NCI-H82 treated with DMSO at 0.1 percent for 48 hours (cell line): Measurements from ENCODE around the gene ATP2A2.

Experiments used
- DNase-seq: peaks from one replicate; lab custom pipeline; 2025; ENCODE audit not compliant: unreplicated experiment; lab: John Stamatoyannopoulos, UW

ATP2A2 gene

DNA sequence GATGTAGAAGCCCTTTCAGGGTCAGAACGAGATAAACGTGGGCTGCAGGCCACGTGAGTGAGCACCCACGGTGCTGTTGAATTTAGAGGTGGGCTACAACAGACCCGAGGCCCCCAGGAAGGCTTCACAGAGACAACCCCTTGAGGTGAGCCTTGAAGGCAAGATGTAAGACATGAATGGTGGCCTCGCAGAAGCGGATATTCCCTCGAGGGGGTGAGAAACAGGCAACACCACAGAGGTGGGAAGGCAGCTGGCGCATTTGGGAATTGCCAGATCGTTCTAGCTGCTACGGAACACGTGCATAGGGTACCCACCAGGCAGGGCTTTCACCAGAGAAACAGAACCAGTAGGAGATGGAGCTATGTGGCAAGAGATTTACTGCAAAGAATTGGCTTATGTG is 22.6 kb upstream of the ATP2A2 start:
- no peak for DNase-seq

DNA sequence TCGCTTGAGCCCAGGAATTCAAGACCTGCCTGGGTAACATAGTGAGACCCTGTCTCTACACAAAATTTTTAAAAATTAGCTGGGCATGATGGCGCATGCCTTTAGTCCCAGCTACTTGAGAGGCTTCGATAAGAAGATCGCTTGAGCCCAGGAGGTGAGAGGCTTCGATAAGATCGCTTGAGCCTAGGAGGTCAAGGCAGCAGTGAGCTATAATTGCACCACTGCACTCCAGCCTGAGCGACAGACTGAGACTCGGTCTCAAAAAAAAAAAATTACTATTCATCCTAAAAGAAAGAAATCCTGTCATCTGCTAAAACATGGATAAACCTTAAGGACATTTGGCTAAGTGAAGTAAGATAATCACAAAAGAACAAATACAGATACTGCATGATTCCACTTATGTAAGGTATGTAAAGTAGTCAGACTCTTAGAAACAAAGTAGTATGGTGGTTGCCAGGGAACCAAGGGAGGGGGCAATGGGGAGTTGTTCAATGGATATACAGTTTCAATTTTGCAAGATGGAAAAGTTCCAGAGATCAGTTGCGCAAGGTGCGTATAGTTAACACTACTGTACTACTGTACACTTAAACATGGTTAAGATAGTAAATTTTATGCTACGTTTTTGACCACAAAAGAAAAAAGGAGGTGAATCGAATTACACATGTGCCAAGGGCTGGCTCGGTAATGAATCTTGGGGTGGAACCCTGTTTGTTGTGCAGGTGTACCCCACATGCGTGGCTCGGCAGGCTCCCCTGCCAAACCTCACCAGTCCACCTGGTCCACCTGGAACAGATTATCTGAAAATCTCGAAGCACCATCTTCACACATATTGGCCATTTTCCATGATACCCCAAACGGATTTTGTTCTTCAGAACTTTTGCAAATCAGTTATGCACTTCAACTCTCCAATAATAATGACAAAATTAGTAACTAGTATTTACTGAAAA is 18.3 kb upstream of the ATP2A2 start:
- DNase-seq = no peak

- peak; percentile 93 for DNase-seq
These were observed 14.6 kb upstream of the ATP2A2 start for GRCh38 chr12:110266381-110266960.

GRCh38 chr12:110266980-110267620 is 13.9 kb upstream of the ATP2A2 start:
- peak; percentile 62 for DNase-seq

DNA sequence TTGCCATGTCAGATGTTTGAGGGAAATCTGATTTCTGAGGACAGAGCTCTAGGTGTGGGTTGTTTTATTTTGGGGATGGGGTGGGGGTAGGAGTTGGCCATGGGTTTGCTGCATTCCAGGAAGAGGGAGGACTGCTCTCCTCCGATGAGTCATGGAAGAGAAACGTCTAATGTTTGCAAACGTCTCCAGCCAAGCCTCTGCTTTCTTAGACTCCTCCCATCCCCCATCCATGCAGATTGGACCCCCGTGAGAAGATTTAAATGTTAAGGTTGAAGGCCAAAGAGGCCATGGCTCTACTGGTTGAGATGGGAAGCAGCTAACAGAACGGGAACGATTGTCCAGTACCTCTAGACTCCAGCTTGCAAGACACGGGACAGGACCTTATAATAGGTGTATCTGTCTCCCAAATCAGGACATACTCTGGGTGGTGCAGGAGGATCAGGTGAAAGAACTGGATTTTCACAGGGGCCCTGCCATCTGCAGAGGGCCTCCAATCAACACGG is 11.4 kb upstream of the ATP2A2 start:
- DNase-seq = no peak

DNA sequence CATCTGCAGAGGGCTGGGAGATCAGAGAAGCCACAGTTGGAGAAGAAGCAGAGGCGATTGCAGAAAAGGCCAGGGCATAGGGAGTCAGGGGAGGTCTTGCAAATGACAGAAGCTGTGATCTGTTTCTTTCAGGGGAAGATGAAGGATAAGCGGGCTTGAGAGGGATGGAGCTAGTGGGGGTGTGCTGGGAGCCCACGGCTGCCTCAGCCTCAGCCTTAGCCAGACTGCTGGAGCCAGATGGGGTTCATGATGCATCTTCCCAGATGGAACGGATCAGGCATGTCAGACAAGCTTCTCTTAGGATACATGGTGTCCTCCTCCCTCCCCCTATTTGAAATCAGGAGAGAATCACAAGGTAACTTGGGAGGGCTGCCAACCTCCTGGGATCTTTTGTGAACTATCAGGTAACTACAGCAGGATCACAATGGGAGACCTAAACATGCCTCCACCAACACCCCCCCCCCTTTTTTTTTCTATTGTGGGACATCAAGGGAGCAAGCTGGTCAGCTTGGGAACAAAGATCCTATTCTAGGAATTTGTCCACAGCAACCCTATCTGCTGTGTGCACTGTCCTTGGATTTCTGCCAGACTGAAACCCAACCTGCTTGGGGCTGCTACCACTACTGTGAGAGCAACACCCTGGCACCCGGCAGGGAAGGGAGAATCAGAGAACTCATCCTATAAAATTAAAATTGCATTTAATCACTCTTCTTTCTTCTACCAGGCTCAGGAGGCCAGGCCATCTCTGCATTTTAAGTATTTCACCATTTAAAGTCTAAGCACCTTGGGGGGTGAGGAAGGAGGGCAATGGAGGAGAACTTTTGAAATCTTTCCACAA is 10.7 kb upstream of the ATP2A2 start:
- peak; percentile 88 for DNase-seq

GRCh38 chr12:110271015-110271414 is 10.0 kb upstream of the ATP2A2 start:
- DNase-seq = no peak

DNA sequence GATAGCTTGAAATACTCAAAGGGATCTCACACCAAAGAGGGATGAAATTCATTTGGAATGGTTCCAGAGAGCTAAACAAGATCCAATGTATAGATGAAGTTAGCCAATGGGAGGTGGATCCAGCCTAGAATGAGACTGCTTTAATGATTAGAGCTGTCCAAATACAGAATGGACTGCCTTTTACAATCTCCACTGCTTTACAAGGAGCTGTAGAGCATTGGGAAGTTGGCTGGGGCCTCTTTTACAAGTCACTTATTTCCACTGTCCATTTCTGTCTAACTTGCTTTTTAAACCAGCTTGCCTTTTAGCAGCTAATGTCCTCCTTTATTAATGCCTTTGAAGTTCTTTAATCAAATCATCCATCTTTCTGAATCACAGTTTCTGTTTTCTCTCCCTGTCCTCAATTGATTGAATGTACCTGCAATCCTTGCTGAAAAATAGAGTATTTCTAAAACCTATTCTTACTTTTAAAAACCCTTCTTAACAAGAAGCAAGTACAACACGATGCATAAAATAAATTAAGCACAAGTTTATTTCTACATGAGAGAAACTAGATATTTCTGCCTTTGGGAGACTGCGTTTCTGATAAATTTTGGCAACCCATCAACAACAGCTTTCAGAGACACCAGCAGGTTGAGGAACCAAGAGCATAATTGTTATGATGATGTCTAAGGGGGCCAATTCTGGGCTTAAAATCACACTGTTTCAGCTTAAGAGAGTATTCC is 3.4 kb upstream of the ATP2A2 start:
- no peak for DNase-seq

DNA sequence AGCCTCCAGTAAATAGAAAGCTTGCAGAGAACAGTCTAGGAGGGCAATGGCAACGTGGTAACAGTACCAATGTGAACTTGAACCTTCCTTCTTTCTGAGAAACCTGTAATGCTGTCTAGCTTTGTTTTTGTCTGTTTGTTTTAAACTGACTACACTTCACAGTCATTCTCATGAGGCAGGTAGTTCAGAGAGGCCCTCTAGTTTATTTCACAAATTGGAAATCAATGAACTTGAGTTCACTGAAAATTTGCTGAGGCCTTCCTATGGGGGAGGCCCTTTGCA is 2.9 kb upstream of the ATP2A2 start:
- DNase-seq = no peak

DNA sequence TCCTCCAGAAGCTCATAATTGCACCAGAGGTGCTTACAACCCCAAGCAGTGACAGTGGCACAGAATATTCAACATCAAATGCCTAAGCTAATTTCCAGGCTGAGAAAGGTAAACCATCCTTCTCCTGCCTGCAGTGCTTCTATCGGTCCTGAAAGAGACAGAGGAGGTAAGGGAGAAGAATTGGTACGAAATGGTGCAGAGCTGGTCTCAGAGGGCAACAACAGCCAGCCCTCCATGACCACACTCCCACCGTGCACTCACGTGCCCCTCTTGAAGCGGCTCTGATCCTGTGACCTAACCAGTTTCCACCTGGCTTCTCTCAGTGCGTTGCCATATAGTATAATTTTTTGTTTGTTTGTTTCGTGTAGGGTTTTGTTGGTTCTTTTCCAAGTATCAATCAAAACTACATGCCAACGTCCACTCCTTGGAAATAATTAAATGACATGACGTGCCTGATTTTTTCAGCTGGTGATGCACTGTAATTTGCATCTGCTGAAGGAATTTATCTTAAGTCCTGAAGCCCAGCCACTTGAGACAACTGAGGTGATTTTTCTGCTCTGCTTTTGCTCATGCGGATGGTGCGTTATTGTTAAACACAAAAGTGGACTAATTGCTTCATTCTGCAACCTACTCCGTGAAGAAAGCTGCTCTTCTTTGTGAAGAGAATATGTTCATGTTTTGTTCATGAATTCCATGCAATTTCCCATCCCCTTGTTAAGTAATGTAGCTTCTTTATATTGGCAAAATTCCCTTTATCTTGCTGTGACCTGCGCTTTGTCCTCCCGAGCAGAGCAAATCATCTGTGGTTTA is 1.3 kb upstream of the ATP2A2 start:
- no peak for DNase-seq

DNA sequence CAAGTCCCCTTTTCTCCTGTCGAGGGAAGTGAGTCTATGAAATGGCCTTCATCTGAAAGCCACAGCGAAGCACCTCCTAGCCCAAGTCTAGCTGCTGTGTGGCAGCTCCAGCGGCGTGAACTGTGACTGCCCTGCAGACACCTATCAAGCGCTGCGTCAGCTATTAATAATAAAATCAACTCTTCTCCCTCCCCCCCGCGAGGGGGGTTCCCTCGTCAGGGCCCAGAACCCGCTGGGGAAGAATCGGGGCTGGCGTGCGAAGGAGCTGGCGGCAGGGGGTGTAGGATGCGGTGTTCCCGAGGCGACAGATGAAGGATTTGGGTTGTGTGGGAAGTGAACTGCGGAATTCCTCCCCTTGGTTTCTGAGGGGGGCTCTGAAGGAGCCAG is 662 bp upstream of the ATP2A2 start:
- peak; percentile 69 for DNase-seq

DNA sequence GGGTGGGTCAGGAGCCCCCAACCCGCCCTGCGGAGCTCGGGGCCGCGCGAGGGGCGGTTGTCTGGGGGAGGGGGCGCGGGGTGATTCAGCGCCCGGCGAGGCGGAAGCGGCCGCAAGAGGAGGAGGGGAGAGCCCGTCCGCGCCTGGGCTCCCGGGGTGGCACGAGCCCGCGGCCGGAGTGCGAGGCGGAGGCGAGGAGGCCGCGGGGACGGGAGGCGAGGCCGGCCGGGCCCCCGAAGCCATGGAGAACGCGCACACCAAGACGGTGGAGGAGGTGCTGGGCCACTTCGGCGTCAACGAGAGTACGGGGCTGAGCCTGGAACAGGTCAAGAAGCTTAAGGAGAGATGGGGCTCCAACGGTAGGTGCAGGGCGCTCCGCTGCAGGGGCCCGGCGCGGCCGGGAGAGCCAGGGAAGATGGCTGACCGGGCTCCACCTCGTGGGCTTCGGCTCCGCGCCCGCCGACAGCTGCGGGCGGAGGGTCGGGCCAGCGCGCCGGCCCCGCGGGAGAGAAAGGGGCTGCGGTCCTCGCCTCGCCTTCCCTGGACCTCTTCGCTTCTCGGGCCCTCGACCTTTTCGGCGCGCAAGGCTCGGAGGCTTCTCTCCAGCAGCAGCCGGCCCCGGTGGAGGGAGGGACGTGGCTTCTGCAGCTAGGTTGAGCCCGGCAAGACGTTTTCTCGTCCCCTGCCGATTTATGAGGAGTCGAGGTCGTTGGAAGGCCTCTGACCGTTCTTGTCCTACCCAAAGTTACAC is 677 bp downstream of the ATP2A2 start:
- DNase-seq = no peak

DNA sequence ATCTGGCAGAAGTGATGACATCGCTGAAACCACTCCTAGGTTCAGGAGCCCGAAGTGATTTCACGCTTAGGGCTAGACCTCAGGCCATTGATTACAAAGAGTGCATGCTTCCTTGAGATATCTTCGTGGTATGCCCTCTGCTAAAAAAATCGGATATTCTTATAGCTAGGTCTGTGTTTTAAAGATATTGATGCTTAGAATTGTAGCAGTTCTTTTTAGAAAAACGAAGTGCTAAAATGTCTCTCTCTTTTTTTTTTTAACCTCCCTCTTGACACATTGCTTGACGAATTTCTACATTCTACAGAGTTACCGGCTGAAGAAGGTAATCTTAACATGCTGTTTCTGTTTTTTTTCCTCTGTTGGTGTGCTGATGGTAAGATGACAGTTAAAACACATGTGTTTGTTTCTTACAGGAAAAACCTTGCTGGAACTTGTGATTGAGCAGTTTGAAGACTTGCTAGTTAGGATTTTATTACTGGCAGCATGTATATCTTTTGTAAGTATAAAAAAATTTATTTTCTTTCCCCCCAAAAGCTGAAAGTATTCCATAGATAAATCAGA is 1.3 kb downstream of the ATP2A2 start:
- no peak for DNase-seq

DNA sequence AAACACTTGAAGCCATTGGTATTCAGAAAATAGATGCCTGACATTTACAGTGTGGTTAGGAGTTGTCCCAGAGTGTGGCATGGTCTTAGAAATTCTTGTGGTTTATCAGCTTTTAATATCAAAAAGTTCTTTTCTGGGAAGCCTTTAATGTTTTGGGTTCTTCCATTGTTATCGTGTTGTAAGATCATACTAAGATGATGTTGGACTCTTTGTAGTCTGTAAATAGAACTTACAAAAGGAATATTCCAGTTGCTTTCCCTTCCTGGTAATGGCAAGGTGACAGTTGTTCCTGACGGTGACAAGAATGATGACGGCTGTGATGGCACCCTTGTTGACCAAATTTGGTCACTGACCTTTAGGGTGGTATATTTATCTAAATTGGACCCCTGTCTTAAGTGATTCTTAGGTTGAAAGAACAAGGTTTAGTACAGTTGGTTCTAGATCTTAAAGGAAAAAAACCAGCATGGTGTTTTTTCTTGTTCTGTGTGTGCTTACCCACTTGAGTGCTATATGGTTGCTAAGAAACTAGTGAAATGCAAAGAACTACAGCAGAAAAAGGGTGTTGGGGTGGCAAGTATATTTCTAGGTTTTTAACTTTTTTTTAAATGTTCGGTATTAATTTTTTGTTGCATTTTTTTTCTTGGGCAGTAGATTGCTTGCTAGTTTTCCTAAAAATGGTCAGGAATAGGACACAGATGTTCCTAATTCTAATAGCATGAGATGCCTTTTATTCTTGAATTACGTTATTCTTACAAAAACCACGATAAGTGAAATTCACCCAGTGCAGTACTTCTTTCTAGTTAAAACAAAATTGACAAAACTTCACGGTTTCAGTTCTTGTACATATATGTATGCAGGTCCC is 2.1 kb downstream of the ATP2A2 start:
- DNase-seq = no peak

GRCh38 chr12:110284597-110284996 is 3.5 kb downstream of the ATP2A2 start:
- DNase-seq = no peak

- DNase-seq = no peak
These were observed 5.6 kb downstream of the ATP2A2 start for GRCh38 chr12:110286623-110287022.

DNA sequence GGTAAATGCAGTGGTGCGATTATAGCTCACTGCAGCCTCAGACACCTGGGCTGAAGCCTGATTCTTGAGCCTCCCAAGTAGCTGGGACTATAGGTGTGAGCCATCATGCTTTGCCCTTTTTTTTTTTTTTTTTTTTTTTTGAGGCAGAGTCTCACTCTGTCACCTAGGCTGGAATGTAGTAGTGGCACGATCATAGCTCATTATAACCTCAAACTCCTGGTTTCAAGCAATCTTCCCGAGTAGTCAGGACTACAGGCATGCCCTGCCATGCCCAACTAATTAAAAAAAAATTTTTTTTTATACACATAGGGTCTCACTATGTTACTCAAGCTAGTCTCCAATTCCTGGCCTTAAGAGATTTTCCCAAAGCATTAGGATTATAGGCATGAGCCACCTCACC is 6.9 kb downstream of the ATP2A2 start:
- DNase-seq = no peak
